Epithelial cell of proximal tubule (primary cell): ENCODE measurements around the gene EIF4G1. TPM values are rescaled to one million over a fixed set of nuclear protein-coding genes. Genes with fewer than 3 reads are reported as not detected.

Source experiments
- DNase-seq: peaks from one replicate; pipeline ENCODE4 v3.0.0-alpha.2; 2011; ENCODE audit warnings: low read depth
- H3K4me3 ChIP-seq: 2 replicates; pipeline ENCODE4 v1.5.1; 2011; ENCODE audit warnings: low read depth, mild to moderate bottlenecking, low read length
- total RNA-seq: library from RNA; depleted of rRNA; stranded (reverse); fragments of >200 nt; gene quantifications from 2 replicates; pipeline ENCODE4 v1.2.3, GENCODE V29; 2015
- TF ChIP-seq, protein P1 (sequence below): conservative IDR thresholded peaks from 2 replicates; pipeline ENCODE4 v1.5.1; 2012; ENCODE audit warnings: low read depth, mild to moderate bottlenecking, low read length

EIF4G1 gene
- total RNA-seq, 1 donor from 2014 or later = 313 TPM

DNA sequence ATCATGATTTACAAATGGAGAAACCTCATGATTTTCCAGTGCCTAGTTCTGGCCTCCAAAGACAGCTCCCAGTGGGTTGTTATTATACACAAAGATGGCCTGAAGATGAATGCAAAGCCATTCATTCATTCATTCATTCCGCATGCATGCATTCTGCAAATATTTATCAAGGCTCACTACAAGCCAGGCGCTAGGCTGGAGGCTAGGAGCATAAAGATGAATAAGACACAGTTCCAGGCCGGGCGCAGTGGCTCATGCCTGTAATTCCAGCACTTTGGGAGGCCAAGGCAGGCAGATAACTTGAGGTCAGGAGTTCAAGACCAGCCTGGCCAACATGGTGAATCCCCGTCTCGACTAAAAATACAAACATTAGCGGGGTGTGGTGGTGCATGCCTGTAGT, 17.8 kb upstream of the EIF4G1 start:
- H3K4me3 ChIP-seq = no peak overlapping the region
- TF ChIP-seq, protein P1, sequence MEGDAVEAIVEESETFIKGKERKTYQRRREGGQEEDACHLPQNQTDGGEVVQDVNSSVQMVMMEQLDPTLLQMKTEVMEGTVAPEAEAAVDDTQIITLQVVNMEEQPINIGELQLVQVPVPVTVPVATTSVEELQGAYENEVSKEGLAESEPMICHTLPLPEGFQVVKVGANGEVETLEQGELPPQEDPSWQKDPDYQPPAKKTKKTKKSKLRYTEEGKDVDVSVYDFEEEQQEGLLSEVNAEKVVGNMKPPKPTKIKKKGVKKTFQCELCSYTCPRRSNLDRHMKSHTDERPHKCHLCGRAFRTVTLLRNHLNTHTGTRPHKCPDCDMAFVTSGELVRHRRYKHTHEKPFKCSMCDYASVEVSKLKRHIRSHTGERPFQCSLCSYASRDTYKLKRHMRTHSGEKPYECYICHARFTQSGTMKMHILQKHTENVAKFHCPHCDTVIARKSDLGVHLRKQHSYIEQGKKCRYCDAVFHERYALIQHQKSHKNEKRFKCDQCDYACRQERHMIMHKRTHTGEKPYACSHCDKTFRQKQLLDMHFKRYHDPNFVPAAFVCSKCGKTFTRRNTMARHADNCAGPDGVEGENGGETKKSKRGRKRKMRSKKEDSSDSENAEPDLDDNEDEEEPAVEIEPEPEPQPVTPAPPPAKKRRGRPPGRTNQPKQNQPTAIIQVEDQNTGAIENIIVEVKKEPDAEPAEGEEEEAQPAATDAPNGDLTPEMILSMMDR = no peak
- no peak for DNase-seq

DNA sequence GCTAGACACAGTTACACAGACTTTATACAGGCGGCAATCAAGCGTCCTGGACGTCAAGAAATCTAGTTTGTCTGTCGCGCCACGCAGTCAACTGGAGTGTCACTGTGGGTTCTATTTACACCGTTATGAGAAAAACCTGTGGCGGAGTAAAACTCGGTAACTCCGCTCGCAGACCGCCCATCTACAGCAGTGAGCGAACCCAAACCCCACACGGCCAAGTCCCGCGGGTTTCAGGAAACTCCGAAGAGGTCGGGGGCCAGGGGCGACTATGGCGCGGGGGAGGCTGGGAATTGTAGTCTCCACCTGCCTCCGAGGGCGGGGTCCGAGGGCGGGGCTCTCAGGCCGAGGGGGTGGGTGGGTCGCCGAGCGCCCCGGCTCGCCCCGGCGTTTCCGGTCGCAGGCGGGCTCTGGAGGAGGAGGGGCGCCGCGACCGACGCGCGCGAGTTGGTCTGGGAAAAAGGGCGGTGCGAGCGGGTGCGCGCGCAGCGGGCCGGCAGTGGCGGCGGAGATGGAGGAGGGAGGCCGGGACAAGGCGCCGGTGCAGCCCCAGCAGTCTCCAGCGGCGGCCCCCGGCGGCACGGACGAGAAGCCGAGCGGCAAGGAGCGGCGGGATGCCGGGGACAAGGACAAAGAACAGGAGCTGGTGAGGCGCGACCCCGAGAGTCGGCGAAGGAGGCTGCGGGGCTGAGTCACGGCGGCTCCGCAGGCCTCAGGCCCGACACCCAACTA, 15.5 kb upstream of the EIF4G1 start, which contains the start of gene PSMD2:
PSMD2 (plus strand) TSS at position 483 of the 729 bp plus-strand sequence; CDS start at position 509, 26 bp downstream.
- H3K4me3 ChIP-seq = peak within 1 kb of the TSS; percentile 98
- no peak for DNase-seq
- TF ChIP-seq, protein P1 = no peak

DNA sequence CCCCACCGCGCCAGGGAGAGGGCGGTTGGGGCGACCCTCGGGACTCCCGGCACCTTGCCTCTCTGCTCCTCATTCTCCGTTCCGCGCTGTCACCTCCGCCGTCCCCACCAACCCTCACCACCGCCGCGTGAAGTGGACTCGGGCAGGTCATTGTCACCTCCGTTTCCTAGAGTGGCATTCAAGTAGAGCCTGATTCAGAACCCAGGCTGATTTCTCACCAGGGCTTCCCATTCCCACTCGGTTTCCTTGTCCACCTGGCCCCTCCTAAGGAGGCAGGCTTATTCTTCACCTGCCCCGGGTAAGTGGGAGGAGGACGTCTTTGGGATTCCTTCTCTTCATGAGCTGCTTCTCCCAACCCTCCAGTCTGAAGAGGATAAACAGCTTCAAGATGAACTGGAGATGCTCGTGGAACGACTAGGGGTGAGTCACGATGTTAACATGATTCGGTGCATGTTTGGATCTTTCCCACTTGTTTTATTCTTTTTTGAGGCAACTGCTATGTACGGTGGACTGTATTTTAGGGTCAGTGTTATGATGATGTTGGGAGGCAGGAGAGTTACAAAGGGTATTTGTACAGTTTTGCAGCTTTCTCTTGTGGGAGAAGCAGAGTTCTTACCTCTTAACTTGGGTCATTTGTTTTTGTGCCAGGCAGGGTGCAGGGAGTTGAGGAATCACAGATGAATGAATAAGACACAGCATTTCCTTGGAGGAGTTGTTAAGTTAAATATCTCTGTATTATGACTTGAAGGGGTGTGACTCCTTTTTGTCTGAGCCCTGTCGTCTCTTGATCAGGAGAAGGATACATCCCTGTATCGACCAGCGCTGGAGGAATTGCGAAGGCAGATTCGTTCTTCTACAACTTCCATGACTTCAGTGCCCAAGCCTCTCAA, 14.7 kb upstream of the EIF4G1 start:
- TF ChIP-seq, protein P1 = no peak
- peak overlapping the region; percentile 98 for H3K4me3 ChIP-seq
- DNase-seq = no peak

DNA sequence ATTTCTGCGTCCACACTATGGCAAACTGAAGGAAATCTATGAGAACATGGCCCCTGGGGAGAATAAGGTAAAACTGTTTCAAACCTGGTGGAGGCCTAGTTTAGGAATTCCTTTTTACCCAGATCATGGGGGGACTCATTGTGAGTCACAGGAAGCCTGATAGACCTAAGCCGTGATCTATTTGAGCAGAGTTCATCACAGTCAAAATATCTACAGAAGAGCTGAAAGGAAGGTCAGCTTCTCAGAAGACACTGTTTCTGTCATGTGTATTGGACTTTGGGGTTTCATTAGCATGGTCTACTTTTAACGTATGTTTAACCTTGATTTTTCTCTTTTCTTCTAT, 14.1 kb upstream of the EIF4G1 start:
- DNase-seq = no peak
- TF ChIP-seq, protein P1 = no peak
- peak overlapping the region; percentile 98 for H3K4me3 ChIP-seq

DNA sequence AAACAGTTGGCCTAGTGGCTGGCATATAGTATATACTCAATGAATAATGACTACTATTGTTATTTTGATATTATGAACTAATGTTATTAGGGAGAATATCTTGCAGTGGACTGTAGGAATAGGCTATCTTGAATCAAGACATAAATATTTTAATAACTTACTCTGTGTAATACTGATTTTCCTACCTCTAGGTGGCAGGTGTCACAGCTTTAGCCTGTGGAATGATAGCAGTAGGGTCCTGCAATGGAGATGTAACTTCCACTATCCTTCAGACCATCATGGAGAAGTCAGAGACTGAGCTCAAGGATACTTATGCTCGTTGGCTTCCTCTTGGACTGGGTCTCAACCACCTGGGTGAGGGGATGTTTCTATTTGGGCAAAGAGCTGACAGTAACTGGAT, 8.8 kb upstream of the EIF4G1 start:
- no peak for DNase-seq
- TF ChIP-seq, protein P1 = peak; percentile 47
- H3K4me3 ChIP-seq = no peak overlapping the region

DNA sequence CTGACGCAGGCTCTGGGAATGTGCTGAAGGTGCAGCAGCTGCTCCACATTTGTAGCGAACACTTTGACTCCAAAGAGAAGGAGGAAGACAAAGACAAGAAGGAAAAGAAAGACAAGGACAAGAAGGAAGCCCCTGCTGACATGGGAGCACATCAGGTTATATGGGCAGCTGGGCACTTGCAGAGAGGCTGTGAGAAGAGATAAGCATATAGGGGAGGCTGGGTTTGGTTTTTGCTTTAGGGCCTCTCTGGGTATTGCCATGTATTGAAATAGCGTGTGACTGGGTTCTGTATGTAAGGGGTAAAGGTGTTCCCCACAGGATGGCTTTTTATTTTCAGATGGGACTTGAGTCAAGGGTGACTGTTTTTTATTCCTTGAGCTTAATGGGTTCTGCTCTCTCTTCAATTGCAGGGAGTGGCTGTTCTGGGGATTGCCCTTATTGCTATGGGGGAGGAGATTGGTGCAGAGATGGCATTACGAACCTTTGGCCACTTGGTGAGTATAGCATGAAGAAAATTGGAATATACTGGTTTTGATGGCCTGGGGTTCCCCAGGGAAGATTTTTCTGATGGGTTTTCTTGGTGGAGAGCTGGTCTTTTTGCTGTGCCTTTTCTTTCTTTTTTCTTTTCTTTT, 7.9 kb upstream of the EIF4G1 start:
- no peak for DNase-seq
- TF ChIP-seq, protein P1 = no peak
- no peak overlapping the region for H3K4me3 ChIP-seq
